Suppressor macrophage (primary cell): ENCODE results near the gene ELFN1.
A peak's percentile ranks its signal among the peaks of the same experiment; 100 is the strongest.

Source experiments
- DNase-seq, 4 experiments: peaks; one replicate each; pipeline ENCODE4 v3.0.0-alpha.2; 2020 to 2022

The ELFN1 gene

GRCh38 chr7:1696671-1697498 is 26.8 kb downstream of the ELFN1 start:
- DNase-seq: no peak

- DNase-seq: no peak
Observed at GRCh38 chr7:1697499-1698125, 27.5 kb downstream of the ELFN1 start.

DNA sequence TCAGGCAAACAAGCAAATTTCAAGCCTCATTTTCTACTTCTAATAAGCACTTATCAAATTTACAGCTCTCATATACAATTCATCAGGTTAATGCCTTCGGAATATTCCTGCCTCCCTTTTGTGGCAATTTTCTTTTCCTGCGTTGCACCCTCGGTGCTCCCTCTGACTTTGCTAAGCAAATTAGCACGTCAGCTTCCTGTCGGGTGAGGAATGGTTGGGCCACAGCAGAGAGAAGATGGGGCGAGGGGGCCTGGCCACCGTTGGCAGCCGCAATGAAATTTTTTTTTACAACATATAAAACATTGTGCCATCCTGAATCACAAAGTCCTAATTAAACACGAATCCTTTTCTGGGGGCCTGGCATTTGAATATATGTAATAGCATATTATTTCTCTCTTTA is 28.1 kb downstream of the ELFN1 start:
- DNase-seq: no peak

DNA sequence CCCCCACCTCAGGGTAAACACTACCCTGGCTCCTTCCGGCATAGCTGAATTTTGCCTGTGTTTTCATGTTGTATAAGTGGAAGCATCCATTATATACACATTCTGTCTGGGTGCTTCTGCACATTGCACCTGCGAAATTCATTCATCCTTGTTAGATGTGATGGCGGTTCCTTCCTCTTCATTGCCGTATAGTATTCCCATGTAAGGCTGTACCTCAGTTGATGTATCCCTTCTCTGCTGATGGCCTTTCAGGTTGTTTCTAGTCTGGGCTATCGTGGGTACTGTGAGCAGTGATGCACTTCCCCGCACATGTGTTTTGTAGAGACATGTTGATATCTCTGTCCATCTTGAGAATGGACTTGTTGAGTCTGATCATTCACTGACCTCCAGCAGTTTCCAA is 28.9 kb downstream of the ELFN1 start:
- DNase-seq: no peak

- no peak for DNase-seq
Observed at GRCh38 chr7:1700086-1700485, 30.0 kb downstream of the ELFN1 start.

DNA sequence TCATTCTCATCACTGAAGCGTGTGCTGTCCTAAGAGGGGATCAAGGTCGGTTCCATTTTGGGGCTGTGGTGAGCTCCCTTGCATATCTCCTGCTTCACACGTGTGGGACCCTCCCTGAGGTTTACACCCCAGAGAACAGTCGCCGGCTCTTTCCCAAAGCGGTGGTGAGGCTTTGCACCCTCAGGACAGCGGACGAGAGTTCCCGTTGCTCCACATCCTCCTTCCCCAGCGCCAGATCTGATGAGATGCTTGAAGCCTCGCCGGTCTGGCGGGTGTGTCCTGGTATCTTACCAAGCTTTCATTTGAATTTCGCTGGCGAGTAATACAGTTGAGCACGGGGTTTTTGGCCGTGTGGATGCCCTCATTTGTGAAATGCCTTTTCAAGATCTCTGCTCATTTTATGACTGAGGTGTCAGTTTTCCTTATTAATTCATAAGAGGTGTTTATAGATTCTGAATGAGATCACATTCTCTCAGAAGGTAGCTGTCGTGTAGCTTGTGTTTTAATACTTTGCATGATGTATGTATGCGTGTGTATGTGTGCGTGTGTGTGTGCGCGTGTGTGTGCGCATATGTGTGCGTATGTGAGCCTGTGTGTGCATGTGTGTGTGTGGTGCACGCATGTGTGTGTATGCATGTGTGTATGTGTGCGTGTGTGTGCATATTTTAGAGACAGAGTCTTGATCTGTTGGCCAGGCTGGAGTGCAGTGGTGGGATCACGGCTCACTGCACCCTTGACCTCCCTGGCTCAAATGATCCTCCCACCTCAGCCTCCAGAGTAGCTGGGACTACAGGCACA is 30.7 kb downstream of the ELFN1 start:
- DNase-seq: no peak

- DNase-seq: no peak
Observed at GRCh38 chr7:1702652-1703051, 32.6 kb downstream of the ELFN1 start.

GRCh38 chr7:1703441-1703840 is 33.4 kb downstream of the ELFN1 start:
- DNase-seq: no peak

- DNase-seq: no peak
Observed at GRCh38 chr7:1703871-1704810, 34.1 kb downstream of the ELFN1 start.

GRCh38 chr7:1704811-1705738 is 35.0 kb downstream of the ELFN1 start:
- no peak for DNase-seq

DNA sequence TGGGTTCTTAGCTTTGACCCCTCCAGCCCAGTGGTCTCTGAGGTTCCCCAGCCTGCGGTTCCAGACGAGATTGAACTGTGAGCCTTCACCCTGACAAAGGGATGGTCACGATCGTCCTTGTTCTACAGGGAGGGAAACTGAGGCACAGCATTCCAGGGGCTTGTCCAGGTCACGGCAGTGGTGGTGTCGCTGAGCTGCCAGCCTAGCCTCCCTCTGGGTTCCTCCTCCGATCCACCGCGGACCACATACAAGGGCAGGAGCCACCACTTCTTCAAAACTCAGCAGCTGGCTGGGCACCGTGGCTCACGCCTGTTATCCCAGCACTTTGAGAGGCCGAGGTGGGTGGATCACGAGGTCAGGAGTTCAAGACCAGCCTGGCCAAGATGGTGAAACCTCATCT is 35.8 kb downstream of the ELFN1 start:
- no peak for DNase-seq

DNA sequence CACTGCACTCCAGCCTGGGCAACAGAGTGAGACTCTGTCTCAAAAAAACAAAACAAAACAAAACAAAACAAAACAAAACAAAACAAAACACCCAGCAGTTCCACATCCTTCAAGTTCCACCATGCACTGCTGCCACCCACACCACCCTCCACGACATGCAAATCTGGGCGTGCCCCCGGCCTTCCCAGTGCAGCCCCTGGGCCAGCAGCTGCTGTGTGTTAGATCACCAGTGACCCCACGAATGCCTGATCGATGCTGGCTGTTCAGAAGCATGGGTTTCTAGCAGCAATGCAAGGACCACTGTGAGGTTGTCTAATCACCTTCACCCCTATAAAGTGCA is 36.3 kb downstream of the ELFN1 start:
- no peak for DNase-seq

- no peak for DNase-seq
Observed at GRCh38 chr7:1706721-1707613, 36.9 kb downstream of the ELFN1 start.

GRCh38 chr7:1707756-1708595 is 37.9 kb downstream of the ELFN1 start:
- DNase-seq: no peak

DNA sequence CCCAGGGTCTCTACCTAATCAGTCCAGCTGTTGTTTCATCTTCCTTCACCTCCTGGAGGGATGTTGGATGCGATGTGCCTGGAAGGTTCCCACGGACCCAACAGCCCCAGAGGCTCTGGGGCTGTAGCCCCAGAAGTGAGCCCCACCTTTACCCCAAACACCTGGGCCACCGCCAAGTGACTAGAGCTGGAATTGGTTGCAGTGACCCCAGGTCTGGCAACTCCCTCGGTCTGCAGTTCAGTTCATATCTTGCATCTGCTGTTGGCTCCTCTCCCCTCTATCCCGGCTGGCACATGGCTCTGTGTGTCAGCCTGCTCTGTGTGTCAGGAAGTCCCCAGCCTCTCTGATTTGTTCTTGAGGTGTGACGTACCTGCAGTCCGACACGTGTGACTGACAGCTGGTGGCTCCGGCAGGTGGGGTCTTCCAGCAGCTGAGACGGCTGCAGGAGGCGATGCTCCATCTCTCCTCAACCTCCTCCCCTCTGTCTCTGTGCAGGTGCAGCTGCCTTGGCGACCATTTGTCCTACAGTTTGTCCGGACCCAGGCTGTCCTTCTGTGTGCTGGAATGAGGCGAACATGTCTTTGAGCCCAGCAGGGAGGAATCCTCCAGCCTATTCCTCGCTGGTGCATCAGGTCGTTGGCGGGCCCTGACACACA is 38.6 kb downstream of the ELFN1 start:
- no peak for DNase-seq

DNA sequence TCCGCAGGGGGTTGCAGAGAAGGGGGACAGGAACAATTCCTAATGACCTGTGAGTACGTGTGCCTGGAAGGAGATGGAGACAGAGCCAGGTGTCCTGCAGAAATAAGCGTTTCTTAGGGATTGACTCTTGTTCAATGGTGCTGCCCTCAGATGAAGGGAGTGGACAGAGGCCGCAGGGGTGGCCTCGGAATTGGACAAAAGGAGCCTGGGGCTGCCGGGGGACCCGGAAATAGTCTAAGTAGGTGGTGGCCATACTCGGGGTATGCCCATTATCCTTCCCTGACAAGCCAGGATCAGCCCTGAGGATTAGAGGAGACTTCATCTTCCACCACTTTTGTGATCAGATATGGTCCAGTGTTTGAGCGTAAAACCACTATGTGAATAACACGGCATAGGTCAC is 39.2 kb downstream of the ELFN1 start:
- no peak for DNase-seq

GRCh38 chr7:1709900-1710299 is 39.8 kb downstream of the ELFN1 start:
- DNase-seq: peak in 2 of 4 experiments; percentile 8 to 20

GRCh38 chr7:1710936-1711335 is 40.9 kb downstream of the ELFN1 start:
- no peak for DNase-seq
